ENCODE data around the gene ABHD8. TPM values are rescaled to one million over a fixed set of nuclear protein-coding genes. Genes with fewer than 3 reads are reported as not detected.

The ABHD8 gene
- total RNA-seq, 1 donor from 2014 or later, result 6.6 TPM

DNA sequence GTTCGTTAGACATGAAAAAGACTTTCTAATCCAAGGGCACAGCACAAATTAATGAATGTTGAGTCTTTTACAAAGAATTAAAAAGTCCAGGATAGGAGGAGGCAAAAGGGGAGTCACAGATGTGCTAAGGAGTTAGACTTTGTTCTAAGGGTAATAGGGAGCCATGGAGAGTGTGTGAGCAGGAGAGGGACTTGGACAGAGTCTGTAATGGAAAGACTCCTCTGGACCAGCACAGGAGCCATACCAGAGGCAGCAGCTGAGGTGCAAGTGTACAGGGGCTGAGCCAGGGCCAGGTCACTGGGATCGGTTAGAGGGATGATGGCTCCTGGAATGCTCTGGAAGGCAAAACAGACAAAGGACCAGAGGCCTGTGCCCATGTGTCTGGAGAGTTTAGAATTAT, 44.7 kb upstream of the ABHD8 start:
- no peaks in the 10 kb centered on the region for H3K9me3 Mint-ChIP-seq (ENCODE audit: low read depth)
- peak overlapping the region; percentile 91 for H3K27ac Mint-ChIP-seq (ENCODE audit: unreplicated experiment)
- no peaks in the 10 kb centered on the region for H3K36me3 Mint-ChIP-seq (ENCODE audit: low read depth)
- DNase-seq (ENCODE audit: low spot score), result no peak
- peaks cover 41% of the 10 kb centered on the region for H3K4me1 Mint-ChIP-seq (ENCODE audit: low read depth)
- no peaks in the 10 kb centered on the region for H3K27me3 Mint-ChIP-seq (ENCODE audit: low read depth)
- TF ChIP-seq, protein P1, sequence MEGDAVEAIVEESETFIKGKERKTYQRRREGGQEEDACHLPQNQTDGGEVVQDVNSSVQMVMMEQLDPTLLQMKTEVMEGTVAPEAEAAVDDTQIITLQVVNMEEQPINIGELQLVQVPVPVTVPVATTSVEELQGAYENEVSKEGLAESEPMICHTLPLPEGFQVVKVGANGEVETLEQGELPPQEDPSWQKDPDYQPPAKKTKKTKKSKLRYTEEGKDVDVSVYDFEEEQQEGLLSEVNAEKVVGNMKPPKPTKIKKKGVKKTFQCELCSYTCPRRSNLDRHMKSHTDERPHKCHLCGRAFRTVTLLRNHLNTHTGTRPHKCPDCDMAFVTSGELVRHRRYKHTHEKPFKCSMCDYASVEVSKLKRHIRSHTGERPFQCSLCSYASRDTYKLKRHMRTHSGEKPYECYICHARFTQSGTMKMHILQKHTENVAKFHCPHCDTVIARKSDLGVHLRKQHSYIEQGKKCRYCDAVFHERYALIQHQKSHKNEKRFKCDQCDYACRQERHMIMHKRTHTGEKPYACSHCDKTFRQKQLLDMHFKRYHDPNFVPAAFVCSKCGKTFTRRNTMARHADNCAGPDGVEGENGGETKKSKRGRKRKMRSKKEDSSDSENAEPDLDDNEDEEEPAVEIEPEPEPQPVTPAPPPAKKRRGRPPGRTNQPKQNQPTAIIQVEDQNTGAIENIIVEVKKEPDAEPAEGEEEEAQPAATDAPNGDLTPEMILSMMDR (IDR thresholded peaks at IDR 0.05), result no peak
- no peak overlapping the region for H3K4me3 Mint-ChIP-seq (ENCODE audit: unreplicated experiment)

- peaks cover 38% of the 10 kb centered on the region for H3K4me1 Mint-ChIP-seq (ENCODE audit: low read depth)
- no peaks in the 10 kb centered on the region for H3K27me3 Mint-ChIP-seq (ENCODE audit: low read depth)
- no peaks in the 10 kb centered on the region for H3K9me3 Mint-ChIP-seq (ENCODE audit: low read depth)
- no peaks in the 10 kb centered on the region for H3K36me3 Mint-ChIP-seq (ENCODE audit: low read depth)
- DNase-seq (ENCODE audit: low spot score), result no peak
- H3K27ac Mint-ChIP-seq (ENCODE audit: unreplicated experiment), result peak overlapping the region; percentile 91
- TF ChIP-seq, protein P1 (IDR thresholded peaks at IDR 0.05), result no peak
- no peak overlapping the region for H3K4me3 Mint-ChIP-seq (ENCODE audit: unreplicated experiment)
Measured at GRCh38 chr19:17347361-17347760, 44.1 kb upstream of the ABHD8 start.

GRCh38 chr19:17346109-17346671, 43.0 kb upstream of the ABHD8 start:
- no peak for DNase-seq (ENCODE audit: low spot score)
- H3K4me3 Mint-ChIP-seq (ENCODE audit: unreplicated experiment), result no peak overlapping the region
- H3K27me3 Mint-ChIP-seq (ENCODE audit: low read depth), result no peaks in the 10 kb centered on the region
- TF ChIP-seq, protein P1 (IDR thresholded peaks at IDR 0.05), result peak; percentile 93
- peak overlapping the region; percentile 5 for H3K27ac Mint-ChIP-seq (ENCODE audit: unreplicated experiment)
- H3K36me3 Mint-ChIP-seq (ENCODE audit: low read depth), result no peaks in the 10 kb centered on the region
- H3K4me1 Mint-ChIP-seq (ENCODE audit: low read depth), result peaks cover 38% of the 10 kb centered on the region
- H3K9me3 Mint-ChIP-seq (ENCODE audit: low read depth), result no peaks in the 10 kb centered on the region

GRCh38 chr19:17341845-17342244, 38.6 kb upstream of the ABHD8 start:
- DNase-seq (ENCODE audit: low spot score), result no peak
- H3K27ac Mint-ChIP-seq (ENCODE audit: unreplicated experiment), result no peak overlapping the region
- H3K4me1 Mint-ChIP-seq (ENCODE audit: low read depth), result peaks cover 21% of the 10 kb centered on the region
- no peaks in the 10 kb centered on the region for H3K27me3 Mint-ChIP-seq (ENCODE audit: low read depth)
- TF ChIP-seq, protein P1 (IDR thresholded peaks at IDR 0.05), result no peak
- no peaks in the 10 kb centered on the region for H3K9me3 Mint-ChIP-seq (ENCODE audit: low read depth)
- H3K36me3 Mint-ChIP-seq (ENCODE audit: low read depth), result no peaks in the 10 kb centered on the region
- H3K4me3 Mint-ChIP-seq (ENCODE audit: unreplicated experiment), result no peak overlapping the region

DNA sequence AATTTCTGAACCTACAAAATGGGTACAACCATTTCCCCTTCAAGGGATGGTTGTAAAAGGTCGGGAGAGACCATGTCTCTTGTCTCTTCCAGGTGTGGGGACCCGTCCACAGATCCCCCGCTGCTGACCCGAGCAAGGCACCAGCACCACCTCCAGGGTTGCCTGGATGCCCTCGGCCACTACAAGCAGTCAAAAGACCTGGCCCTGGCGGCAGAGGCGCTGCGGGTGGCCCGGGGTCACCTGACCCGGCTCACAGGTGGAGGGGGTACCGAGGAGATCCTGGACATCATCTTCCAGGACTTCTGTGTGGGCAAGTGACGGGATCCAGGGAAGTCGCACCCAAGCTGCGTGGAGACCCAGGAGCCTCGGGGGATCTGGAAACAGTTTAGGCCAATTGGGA, 38.2 kb upstream of the ABHD8 start:
- Mint-ChIP-seq H3K27ac (ENCODE audit: unreplicated experiment) (no peak overlapping the region), H3K36me3 (ENCODE audit: low read depth) (no peaks in the 10 kb centered on the region), H3K4me1 (ENCODE audit: low read depth) (peaks cover 16% of the 10 kb centered on the region), H3K4me3 (ENCODE audit: unreplicated experiment) (no peak overlapping the region), H3K27me3 (ENCODE audit: low read depth) (no peaks in the 10 kb centered on the region), H3K9me3 (ENCODE audit: low read depth) (no peaks in the 10 kb centered on the region)
- TF ChIP-seq, protein P1 (IDR thresholded peaks at IDR 0.05), result no peak
- no peak for DNase-seq (ENCODE audit: low spot score)
